Astrocyte (in vitro differentiated cells and primary cell): ENCODE results near the gene PIGT. TPM values are rescaled to one million over a fixed set of nuclear protein-coding genes. Genes with fewer than 3 reads are reported as not detected.

Experiments
- DNase-seq: peaks from one replicate; pipeline ENCODE4 v3.0.0-alpha.2; 2010; ENCODE audit warnings: low read depth
- FAIRE-seq: peaks from 2 replicates; lab custom pipeline; 2011; peaks lifted over from hg19 to GRCh38; lab: Jason Lieb, UNC
- H2AFZ ChIP-seq: 2 replicates; pipeline ENCODE4 v1.6.0; 2012; ENCODE audit warnings: low read depth, low read length, inconsistent platforms
- H3K27ac ChIP-seq: 2 replicates; pipeline ENCODE4 v1.5.1; 2011; ENCODE audit warnings: low read depth, low read length, inconsistent platforms
- H3K27me3 ChIP-seq: 2 replicates; pipeline ENCODE4 v1.6.0; 2011; ENCODE audit warnings: low read length, inconsistent platforms; ENCODE audit not compliant: insufficient read depth
- H3K36me3 ChIP-seq: 2 replicates; pipeline ENCODE4 v1.5.1; 2011; ENCODE audit warnings: low read length, inconsistent platforms; ENCODE audit not compliant: insufficient read depth
- H3K4me1 ChIP-seq: 2 replicates; pipeline ENCODE4 v1.5.1; 2011; ENCODE audit warnings: low read length, inconsistent platforms; ENCODE audit not compliant: insufficient read depth
- H3K4me2 ChIP-seq: 2 replicates; pipeline ENCODE4 v1.6.0; 2012; ENCODE audit warnings: low read length, inconsistent platforms
- H3K4me3 ChIP-seq: 2 replicates; pipeline ENCODE4 v1.5.1; 2011; ENCODE audit warnings: low read depth, mild to moderate bottlenecking, low read length, inconsistent platforms; ENCODE audit not compliant: insufficient read depth
- H3K79me2 ChIP-seq: 2 replicates; pipeline ENCODE4 v1.6.0; 2012; ENCODE audit warnings: mild to moderate bottlenecking, low read length, inconsistent platforms; ENCODE audit not compliant: insufficient read depth
- H3K9ac ChIP-seq: 2 replicates; pipeline ENCODE4 v1.6.0; 2012; ENCODE audit warnings: mild to moderate bottlenecking, low read length, inconsistent platforms
- H3K9me3 ChIP-seq: 2 replicates; pipeline ENCODE4 v1.5.1; 2012; ENCODE audit warnings: low read depth, mild to moderate bottlenecking, low read length, inconsistent platforms; ENCODE audit not compliant: insufficient read depth
- H4K20me1 ChIP-seq: 2 replicates; pipeline ENCODE4 v1.6.0; 2012; ENCODE audit warnings: low read length, inconsistent platforms; ENCODE audit not compliant: insufficient read depth
- H3K27ac Mint-ChIP-seq: one replicate; pipeline ENCODE4 v1.8.0; 2021; ENCODE audit warnings: mild to moderate bottlenecking, mixed read lengths; ENCODE audit not compliant: unreplicated experiment
- H3K27me3 Mint-ChIP-seq: one replicate; pipeline ENCODE4 v1.8.0; 2021; ENCODE audit warnings: low read depth, mixed read lengths; ENCODE audit not compliant: unreplicated experiment
- H3K36me3 Mint-ChIP-seq: one replicate; pipeline ENCODE4 v1.8.0; 2021; ENCODE audit warnings: low read depth, mixed read lengths; ENCODE audit not compliant: unreplicated experiment
- H3K4me1 Mint-ChIP-seq: one replicate; pipeline ENCODE4 v1.8.0; 2021; ENCODE audit warnings: low read depth, mixed read lengths; ENCODE audit not compliant: unreplicated experiment
- H3K4me3 Mint-ChIP-seq: one replicate; pipeline ENCODE4 v1.8.0; 2021; ENCODE audit warnings: mild to moderate bottlenecking, moderate library complexity, mixed read lengths; ENCODE audit not compliant: unreplicated experiment
- H3K9me3 Mint-ChIP-seq: one replicate; pipeline ENCODE4 v1.8.0; 2021; ENCODE audit warnings: mild to moderate bottlenecking, mixed read lengths; ENCODE audit not compliant: unreplicated experiment
- EZH2 ChIP-seq: IDR thresholded peaks from 2 replicates; pipeline ENCODE4 v1.6.1; 2012; ENCODE audit warnings: mild to moderate bottlenecking, low read length, inconsistent platforms; ENCODE audit not compliant: insufficient read depth
- total RNA-seq: library from RNA; stranded (reverse); gene quantifications from 2 replicates; pipeline ENCODE4 v1.2.1, GENCODE V29; 2021
- TF ChIP-seq, protein P1 (sequence below): IDR thresholded peaks from 2 replicates; pipeline ENCODE4 v1.5.1; 2011; ENCODE audit warnings: low read depth, mild to moderate bottlenecking, inconsistent platforms, low read length, moderate library complexity; ENCODE audit not compliant: insufficient read depth

Gene PIGT
- total RNA-seq, 1 donor from 2014 or later: 83.7 TPM

GRCh38 chr20:45394221-45395113 is 21.5 kb upstream of the PIGT start:
- Mint-ChIP-seq H3K9me3 (no peaks in the 10 kb centered on the region), H3K4me3 (no peak overlapping the region), H3K27me3 (no peaks in the 10 kb centered on the region), H3K4me1 (no peaks in the 10 kb centered on the region), H3K36me3 (peaks cover 9% of the 10 kb centered on the region), H3K27ac (no peak overlapping the region)
- Histone ChIP-seq H3K4me3 (no peak overlapping the region), H3K4me2 (no peak overlapping the region), H2AFZ (no peak overlapping the region), H3K9me3 (no peaks in the 10 kb centered on the region), H3K27ac (no peak overlapping the region), H4K20me1 (no peaks in the 10 kb centered on the region), H3K27me3 (no peaks in the 10 kb centered on the region), H3K36me3 (no peaks in the 10 kb centered on the region), H3K79me2 (no peaks in the 10 kb centered on the region), H3K9ac (no peak overlapping the region), H3K4me1 (no peaks in the 10 kb centered on the region)
- FAIRE-seq (no peak), DNase-seq (no peak)
- TF ChIP-seq, protein P1, sequence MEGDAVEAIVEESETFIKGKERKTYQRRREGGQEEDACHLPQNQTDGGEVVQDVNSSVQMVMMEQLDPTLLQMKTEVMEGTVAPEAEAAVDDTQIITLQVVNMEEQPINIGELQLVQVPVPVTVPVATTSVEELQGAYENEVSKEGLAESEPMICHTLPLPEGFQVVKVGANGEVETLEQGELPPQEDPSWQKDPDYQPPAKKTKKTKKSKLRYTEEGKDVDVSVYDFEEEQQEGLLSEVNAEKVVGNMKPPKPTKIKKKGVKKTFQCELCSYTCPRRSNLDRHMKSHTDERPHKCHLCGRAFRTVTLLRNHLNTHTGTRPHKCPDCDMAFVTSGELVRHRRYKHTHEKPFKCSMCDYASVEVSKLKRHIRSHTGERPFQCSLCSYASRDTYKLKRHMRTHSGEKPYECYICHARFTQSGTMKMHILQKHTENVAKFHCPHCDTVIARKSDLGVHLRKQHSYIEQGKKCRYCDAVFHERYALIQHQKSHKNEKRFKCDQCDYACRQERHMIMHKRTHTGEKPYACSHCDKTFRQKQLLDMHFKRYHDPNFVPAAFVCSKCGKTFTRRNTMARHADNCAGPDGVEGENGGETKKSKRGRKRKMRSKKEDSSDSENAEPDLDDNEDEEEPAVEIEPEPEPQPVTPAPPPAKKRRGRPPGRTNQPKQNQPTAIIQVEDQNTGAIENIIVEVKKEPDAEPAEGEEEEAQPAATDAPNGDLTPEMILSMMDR: no peak
- TF ChIP-seq EZH2: no peak

DNA sequence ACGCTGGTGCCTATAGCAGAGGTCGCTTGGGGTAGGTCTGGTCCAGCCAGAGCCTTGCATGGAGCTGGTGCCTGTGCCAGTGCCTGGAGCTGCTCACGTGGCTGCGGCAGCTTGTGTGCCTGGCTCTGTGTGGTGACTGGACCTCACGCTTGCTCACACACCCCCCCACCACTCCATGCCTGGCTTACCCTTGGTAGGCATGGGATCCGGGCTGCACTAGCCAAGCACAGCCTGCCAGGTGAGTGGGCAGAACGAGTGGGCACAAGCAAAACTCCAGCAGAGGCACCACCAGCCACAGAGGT is 20.9 kb upstream of the PIGT start:
- no peak overlapping the region for H2AFZ ChIP-seq
- Mint-ChIP-seq H3K4me1 (no peaks in the 10 kb centered on the region), H3K4me3 (no peak overlapping the region), H3K27ac (no peak overlapping the region), H3K36me3 (peaks cover 12% of the 10 kb centered on the region), H3K27me3 (no peaks in the 10 kb centered on the region), H3K9me3 (peaks cover 4% of the 10 kb centered on the region)
- no peaks in the 10 kb centered on the region for H3K4me1 ChIP-seq
- no peaks in the 10 kb centered on the region for H3K36me3 ChIP-seq
- FAIRE-seq (no peak), DNase-seq (no peak)
- no peaks in the 10 kb centered on the region for H3K9me3 ChIP-seq
- no peak overlapping the region for H3K27ac ChIP-seq
- no peaks in the 10 kb centered on the region for H3K27me3 ChIP-seq
- H3K4me2 ChIP-seq: no peak overlapping the region
- no peaks in the 10 kb centered on the region for H4K20me1 ChIP-seq
- no peak overlapping the region for H3K9ac ChIP-seq
- TF ChIP-seq, protein P1: no peak
- TF ChIP-seq EZH2: no peak
- H3K4me3 ChIP-seq: no peak overlapping the region
- H3K79me2 ChIP-seq: no peaks in the 10 kb centered on the region

GRCh38 chr20:45399018-45399417 is 16.9 kb upstream of the PIGT start:
- no peaks in the 10 kb centered on the region for H3K36me3 ChIP-seq
- no peak overlapping the region for H3K27ac Mint-ChIP-seq
- peaks cover 22% of the 10 kb centered on the region for H3K36me3 Mint-ChIP-seq
- H2AFZ ChIP-seq: no peak overlapping the region
- TF ChIP-seq, protein P1: no peak
- TF ChIP-seq EZH2: no peak
- no peak overlapping the region for H3K27ac ChIP-seq
- H3K79me2 ChIP-seq: no peaks in the 10 kb centered on the region
- no peak overlapping the region for H3K9ac ChIP-seq
- H3K4me1 ChIP-seq: no peaks in the 10 kb centered on the region
- H3K4me1 Mint-ChIP-seq: no peaks in the 10 kb centered on the region
- H3K9me3 Mint-ChIP-seq: peaks cover 12% of the 10 kb centered on the region
- H3K27me3 ChIP-seq: no peaks in the 10 kb centered on the region
- FAIRE-seq: no peak
- H3K4me2 ChIP-seq: no peak overlapping the region
- H3K4me3 ChIP-seq: no peak overlapping the region
- no peaks in the 10 kb centered on the region for H4K20me1 ChIP-seq
- H3K27me3 Mint-ChIP-seq: no peaks in the 10 kb centered on the region
- no peak overlapping the region for H3K4me3 Mint-ChIP-seq
- H3K9me3 ChIP-seq: peaks cover 6% of the 10 kb centered on the region
- no peak for DNase-seq
